RCC 7860 (cell line): ENCODE data around the gene CAPN7.
A peak's percentile ranks its signal among the peaks of the same experiment; 100 is the strongest.
"Not testable (repeated sequence)": the region's sequence is repeated elsewhere in the genome, so short reads cannot be mapped to it uniquely, and the experiment has no call there.

Source experiments
- DNase-seq: peaks from one replicate; pipeline ENCODE4 v3.0.0-alpha.2; 2015; ENCODE audit warnings: low spot score
- FAIRE-seq: peaks from 2 replicates; lab custom pipeline; 2012; peaks lifted over from hg19 to GRCh38; lab: Jason Lieb, UNC

The CAPN7 gene

GRCh38 chr3:15205934-15206661 lies at the start of gene CAPN7:
CAPN7 (plus strand) TSS chr3:15206246; CDS start chr3:15206496, 250 bp downstream.
- FAIRE-seq (no peak), DNase-seq (peak; percentile 79)

DNA sequence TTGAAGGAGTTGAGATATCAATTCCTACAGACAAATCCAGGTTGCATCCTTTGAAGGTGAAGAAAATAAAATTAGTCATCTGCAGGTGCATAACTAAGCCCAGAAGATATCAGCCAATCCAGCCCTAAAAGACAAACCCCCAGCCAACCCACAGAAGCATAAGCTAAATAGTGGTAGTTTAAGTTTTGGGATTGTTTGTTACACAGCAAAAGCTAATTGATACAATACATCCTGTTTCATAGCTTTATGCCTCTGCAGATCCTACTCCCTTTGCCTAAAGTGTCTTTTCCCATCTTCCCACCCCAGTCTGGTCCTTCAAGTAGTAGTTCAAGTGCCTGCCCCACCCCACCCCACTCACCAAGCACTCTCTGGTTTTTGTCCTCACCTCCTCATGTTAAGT lies 48.6 kb upstream of the CAPN7 start:
- no peak for DNase-seq
- no peak for FAIRE-seq

DNA sequence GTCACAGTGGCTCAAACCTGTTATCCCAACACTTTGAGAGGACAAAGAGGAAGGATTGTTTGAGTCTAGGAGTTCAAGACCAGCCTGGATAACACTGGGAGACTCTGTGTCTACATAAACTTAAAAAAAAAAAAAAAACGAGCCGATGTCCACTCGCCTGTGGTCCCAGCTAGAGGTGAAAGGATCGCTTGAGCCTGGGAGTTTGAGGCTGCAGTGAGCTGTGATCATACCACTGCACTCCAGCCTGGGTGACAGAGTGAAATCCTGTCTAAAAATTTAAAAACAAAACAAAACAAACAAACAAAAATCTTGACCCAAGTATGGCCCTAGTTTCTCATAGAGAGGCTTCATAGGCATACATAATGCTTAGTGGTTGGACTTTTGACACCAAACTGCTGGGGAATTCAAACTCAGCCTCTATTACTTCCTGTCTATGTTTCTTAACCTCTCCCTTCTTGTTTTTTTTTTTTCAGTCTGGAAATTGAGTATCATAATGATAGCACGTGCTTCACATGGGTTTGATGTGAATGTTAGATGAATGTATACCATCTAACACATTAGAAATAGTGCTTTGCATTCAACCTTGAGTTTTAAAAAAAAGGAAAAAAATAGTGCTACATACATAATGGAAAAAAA lies 46.4 kb upstream of the CAPN7 start:
- DNase-seq (no peak), FAIRE-seq (no peak)

GRCh38 chr3:15160662-15161061 lies 45.4 kb upstream of the CAPN7 start:
- no peak for DNase-seq
- no peak for FAIRE-seq

GRCh38 chr3:15161133-15161532 lies 44.9 kb upstream of the CAPN7 start:
- no peak for FAIRE-seq
- DNase-seq, result no peak

DNA sequence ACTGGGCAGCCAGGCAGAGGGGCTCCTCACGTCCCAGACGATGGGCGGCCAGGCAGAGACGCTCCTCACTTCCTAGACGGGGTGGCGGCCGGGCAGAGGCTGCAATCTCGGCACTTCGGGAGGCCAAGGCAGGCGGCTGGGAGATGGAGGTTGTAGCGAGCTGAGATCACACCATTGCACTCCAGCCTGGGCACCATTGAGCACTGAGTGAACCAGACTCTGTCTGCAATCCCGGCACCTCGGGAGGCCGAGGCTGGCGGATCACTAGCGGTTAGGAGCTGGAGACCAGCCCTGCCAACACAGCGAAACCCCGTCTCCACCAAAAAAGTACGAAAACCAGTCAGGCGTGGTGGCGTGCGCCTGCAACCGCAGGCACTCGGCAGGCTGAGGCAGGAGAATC lies 42.4 kb upstream of the CAPN7 start:
- not testable (repeated sequence) for FAIRE-seq

DNA sequence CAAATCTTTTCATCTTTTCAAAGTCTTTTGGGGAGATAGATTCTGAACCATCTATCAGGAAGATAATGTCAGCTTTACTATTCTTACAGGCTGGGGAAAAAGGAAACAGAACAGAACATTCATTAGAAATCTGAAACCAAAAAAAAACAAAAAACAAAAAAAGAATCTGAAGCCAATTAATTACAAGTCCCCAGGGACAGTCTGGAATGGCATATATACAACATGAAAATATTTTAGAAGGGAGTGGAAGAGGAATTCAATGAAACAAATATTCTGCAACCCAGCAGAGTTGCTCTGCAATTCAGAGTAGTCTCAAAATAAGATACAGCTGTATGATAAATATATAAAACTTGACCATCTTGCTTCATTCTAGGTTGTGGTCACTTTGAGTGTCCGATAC lies 41.7 kb upstream of the CAPN7 start:
- FAIRE-seq, result no peak
- no peak for DNase-seq

More for the DNA sequence above, 42.4 kb upstream of the CAPN7 start:
- not testable (repeated sequence) for DNase-seq

DNA sequence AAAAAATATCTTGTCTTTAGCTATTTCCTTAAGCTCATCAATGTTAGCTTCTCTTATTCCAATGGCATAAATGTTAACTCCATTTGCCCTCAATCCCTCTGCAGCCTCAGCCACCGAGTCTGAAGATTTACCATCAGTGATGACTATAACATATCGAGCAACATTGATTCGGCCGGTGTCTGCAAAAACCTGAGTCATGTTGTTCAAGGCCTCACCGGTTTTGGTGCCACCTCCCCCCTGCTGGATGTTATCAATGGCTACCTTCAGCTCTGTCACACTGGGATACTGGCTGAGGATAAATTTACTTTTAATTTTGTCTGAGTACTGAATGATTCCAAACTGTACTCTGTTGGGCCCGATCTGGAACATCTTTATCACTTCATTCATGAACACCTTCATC lies 41.0 kb upstream of the CAPN7 start:
- no peak for FAIRE-seq
- no peak for DNase-seq

DNA sequence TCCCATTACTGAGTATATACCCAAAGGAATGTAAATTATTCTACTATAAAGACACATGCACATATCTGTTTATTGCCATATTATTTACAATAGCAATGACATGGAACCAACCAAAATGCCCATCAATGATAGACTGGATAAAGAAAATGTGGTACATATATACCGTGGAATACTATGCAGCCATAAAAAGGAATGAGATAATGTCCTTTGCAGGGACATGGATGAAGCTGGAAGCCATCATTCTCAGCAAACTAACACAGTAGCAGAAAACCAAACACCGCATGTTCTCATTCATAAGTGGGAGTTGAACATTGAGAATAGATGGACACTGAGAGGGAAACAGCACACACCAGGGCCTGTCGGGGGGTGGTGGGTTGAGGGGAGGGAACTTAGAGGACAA lies 39.7 kb upstream of the CAPN7 start:
- not testable (repeated sequence) for FAIRE-seq, DNase-seq

GRCh38 chr3:15171096-15171495 lies 35.0 kb upstream of the CAPN7 start:
- FAIRE-seq (no peak), DNase-seq (no peak)

DNA sequence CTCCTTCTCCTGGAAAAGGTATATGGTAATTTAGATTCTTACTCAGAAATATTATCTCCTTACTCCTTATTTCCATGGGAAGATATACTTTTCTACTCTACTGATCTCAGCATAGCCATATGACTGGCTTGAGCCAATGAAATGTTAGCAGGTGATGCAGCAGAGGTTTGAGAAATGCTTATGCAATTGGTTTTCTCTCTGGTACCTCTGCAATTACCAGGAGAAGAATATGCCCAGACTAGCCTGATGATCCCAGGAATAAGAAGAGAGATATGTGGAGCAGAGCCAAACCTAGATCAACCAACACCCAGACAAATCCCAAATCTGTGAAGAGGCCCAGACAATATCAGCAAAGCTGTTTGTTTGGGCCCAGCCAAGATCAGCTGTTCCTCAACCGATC lies 33.2 kb upstream of the CAPN7 start:
- DNase-seq (no peak), FAIRE-seq (no peak)

- FAIRE-seq (no peak), DNase-seq (no peak)
Measured at GRCh38 chr3:15174953-15175352, 31.1 kb upstream of the CAPN7 start.

DNA sequence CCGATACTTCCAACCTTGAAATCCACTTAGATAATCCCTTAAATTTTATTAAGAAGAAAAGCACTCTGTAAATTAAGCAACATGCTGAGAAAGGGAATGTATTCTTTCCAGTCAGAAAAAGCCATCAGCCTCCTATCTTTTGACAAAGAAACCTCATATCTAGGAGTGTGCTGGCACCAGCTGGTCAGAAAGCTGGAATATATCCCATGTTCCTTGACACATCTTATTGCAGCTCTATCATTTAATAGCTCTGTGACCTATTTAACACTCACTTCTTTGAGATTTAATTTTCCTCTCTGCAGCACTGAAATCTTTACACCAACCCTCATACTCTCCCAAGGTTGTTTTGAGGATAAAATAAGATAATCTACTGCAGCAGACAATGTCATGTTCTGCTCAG lies 30.4 kb upstream of the CAPN7 start:
- DNase-seq (no peak), FAIRE-seq (no peak)

- FAIRE-seq (no peak), DNase-seq (no peak)
Measured at GRCh38 chr3:15180042-15180611, 25.9 kb upstream of the CAPN7 start.

GRCh38 chr3:15181511-15181910 lies 24.5 kb upstream of the CAPN7 start:
- no peak for FAIRE-seq
- no peak for DNase-seq

DNA sequence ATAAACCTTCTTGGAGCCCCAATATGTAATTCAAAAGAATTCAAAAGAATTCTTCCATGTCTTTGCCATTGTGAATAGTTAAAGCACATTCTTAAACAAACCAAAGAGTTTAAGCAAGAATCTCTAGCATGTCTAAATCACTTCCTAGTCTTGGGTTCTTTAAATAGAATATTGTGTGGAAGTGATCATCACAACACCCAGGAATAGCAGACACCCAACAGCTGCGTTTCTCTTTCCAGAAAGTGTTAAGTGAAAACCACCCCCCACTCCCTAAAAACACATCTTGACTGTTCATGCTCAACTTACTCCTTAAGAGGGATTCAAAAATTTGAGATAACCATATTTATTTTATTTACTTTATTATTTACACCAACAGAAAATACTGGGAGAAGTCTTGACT lies 24.1 kb upstream of the CAPN7 start:
- no peak for FAIRE-seq
- no peak for DNase-seq

DNA sequence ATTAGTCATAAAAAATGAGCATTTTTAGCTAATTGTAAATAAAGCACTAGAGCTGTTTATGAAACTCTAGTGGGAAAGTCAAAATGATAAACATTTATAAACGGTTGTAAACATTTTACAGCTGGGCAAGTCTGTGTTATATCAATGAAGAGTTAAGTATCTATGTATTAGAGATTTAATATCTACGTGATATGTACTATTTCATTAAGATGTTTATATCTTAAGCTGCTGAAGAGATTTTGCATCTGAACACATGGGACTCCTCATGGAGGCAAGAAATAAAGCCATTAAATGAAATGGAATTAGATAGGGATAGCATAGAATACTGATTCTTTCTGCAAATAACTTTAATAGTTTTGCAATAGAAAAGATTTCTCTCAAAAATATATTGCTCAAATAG lies 23.0 kb upstream of the CAPN7 start:
- no peak for DNase-seq
- no peak for FAIRE-seq

DNA sequence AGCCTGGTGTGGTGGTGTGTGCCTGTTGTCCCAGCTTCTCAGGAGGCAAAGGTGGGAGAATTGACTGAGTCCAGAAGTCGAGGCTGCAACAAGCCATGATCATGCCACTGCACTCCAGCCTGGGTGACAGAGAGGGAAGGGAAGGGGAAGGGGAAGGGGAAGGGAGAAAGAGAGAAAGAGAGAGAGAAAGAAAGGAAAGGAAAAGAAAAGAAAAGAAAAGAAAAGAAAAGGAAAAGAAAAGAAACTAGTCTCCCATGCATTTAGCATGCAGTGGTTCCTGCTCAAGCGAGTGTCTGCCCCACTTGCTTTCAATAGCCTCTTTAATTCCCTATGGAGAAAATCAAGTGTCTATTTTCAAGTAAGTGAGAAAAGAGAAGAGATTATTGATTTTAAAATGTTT lies 20.6 kb upstream of the CAPN7 start:
- FAIRE-seq (no peak), DNase-seq (no peak)

GRCh38 chr3:15186101-15186476 lies 20.0 kb upstream of the CAPN7 start:
- FAIRE-seq, result no peak
- DNase-seq, result no peak

GRCh38 chr3:15186477-15187164 lies 19.4 kb upstream of the CAPN7 start:
- not testable (repeated sequence) for DNase-seq, FAIRE-seq

DNA sequence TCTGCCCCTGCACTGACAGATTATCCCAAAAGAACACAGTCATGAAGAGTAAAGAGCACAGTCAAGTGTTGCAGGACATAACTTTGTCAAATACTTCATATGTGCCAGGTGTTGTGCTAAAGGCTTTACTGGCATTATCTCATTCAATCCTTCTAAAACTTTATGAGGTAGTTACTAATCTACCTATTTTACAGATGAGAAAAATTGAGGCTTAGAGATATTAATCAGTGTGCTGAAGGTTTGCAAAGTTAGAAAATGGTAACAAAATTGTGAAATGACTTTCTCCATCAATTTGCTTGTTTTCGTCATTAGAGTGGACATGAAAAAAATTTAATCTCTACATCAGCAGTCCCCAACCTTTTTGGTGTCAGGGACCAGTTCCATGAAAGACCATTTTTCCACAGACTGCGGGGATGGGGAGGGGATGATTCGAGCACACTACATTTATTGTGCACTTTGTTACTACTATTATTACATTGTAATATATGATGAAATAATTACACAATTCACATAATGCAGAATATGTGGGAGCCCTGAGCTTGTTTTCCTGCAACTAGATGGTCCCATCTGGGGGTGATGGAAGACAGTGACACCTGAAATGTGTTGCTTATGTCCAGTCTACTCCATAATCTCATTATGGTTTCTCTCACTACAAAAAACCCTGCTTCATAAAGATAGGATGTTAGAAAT lies 8.6 kb upstream of the CAPN7 start:
- no peak for FAIRE-seq
- DNase-seq, result no peak
